ENCODE data around the gene CABP7. TPM values are rescaled to one million over a fixed set of nuclear protein-coding genes. Genes with fewer than 3 reads are reported as not detected.
A peak's percentile ranks its signal among the peaks of the same experiment; 100 is the strongest.

The CABP7 gene
- total RNA-seq, 1 donor from 2014 or later = not detected

- Histone ChIP-seq H3K9me3 (ENCODE audit: control insufficient read depth in 3 of 3, low read length in 3 of 3) (no peaks in the 10 kb centered on the region), H3K4me3 (ENCODE audit: low read length in 3 of 3) (no peak overlapping the region), H3K9ac (ENCODE audit: low read depth in 1 of 3, low read length in 3 of 3) (peak overlapping the region in 1 of 3 donors; percentile 14), H3K27me3 (ENCODE audit: control insufficient read depth in 3 of 3, insufficient read depth in 3 of 3, low read length in 3 of 3) (no peaks in the 10 kb centered on the region), H3K27ac (ENCODE audit: low read depth, low read length) (peak overlapping the region; percentile 23), H3K4me1 (ENCODE audit: control insufficient read depth in 3 of 3, insufficient read depth in 3 of 3, low read length in 3 of 3) (peaks cover 7 to 11% (median 9%) of the 10 kb centered on the region in 3 donors), H3K36me3 (ENCODE audit: control insufficient read depth in 3 of 3, insufficient read depth in 3 of 3, low read length in 3 of 3) (peaks cover 18 to 26% (median 25%) of the 10 kb centered on the region in 3 donors)
Measured at GRCh38 chr22:29733362-29734201, 13.8 kb downstream of the CABP7 start.

- Histone ChIP-seq H3K27ac (ENCODE audit: low read depth, low read length) (no peak overlapping the region), H3K27me3 (ENCODE audit: control insufficient read depth in 3 of 3, insufficient read depth in 3 of 3, low read length in 3 of 3) (no peaks in the 10 kb centered on the region), H3K4me1 (ENCODE audit: control insufficient read depth in 3 of 3, insufficient read depth in 3 of 3, low read length in 3 of 3) (peaks cover 7 to 11% (median 9%) of the 10 kb centered on the region in 3 donors), H3K9me3 (ENCODE audit: control insufficient read depth in 3 of 3, low read length in 3 of 3) (no peaks in the 10 kb centered on the region), H3K4me3 (ENCODE audit: low read length in 3 of 3) (no peak overlapping the region), H3K9ac (ENCODE audit: low read depth in 1 of 3, low read length in 3 of 3) (no peak overlapping the region), H3K36me3 (ENCODE audit: control insufficient read depth in 3 of 3, insufficient read depth in 3 of 3, low read length in 3 of 3) (peaks cover 18 to 32% (median 30%) of the 10 kb centered on the region in 3 donors)
Measured at GRCh38 chr22:29734406-29734805, 14.6 kb downstream of the CABP7 start.

- Histone ChIP-seq H3K27me3 (ENCODE audit: control insufficient read depth in 3 of 3, insufficient read depth in 3 of 3, low read length in 3 of 3) (no peaks in the 10 kb centered on the region), H3K9me3 (ENCODE audit: control insufficient read depth in 3 of 3, low read length in 3 of 3) (no peaks in the 10 kb centered on the region), H3K36me3 (ENCODE audit: control insufficient read depth in 3 of 3, insufficient read depth in 3 of 3, low read length in 3 of 3) (peaks cover 18 to 36% (median 35%) of the 10 kb centered on the region in 3 donors), H3K9ac (ENCODE audit: low read depth in 1 of 3, low read length in 3 of 3) (no peak overlapping the region), H3K4me3 (ENCODE audit: low read length in 3 of 3) (no peak overlapping the region), H3K4me1 (ENCODE audit: control insufficient read depth in 3 of 3, insufficient read depth in 3 of 3, low read length in 3 of 3) (peaks cover 7 to 11% (median 9%) of the 10 kb centered on the region in 3 donors), H3K27ac (ENCODE audit: low read depth, low read length) (no peak overlapping the region)
Measured at GRCh38 chr22:29734838-29735237, 15.0 kb downstream of the CABP7 start.

GRCh38 chr22:29735416-29735815 lies 15.6 kb downstream of the CABP7 start:
- no peak overlapping the region for H3K27ac ChIP-seq (ENCODE audit: low read depth, low read length)
- H3K9me3 ChIP-seq (ENCODE audit: control insufficient read depth in 3 of 3, low read length in 3 of 3) = no peaks in the 10 kb centered on the region
- H3K27me3 ChIP-seq (ENCODE audit: control insufficient read depth in 3 of 3, insufficient read depth in 3 of 3, low read length in 3 of 3) = no peaks in the 10 kb centered on the region
- no peak overlapping the region for H3K9ac ChIP-seq (ENCODE audit: low read depth in 1 of 3, low read length in 3 of 3)
- H3K4me3 ChIP-seq (ENCODE audit: low read length in 3 of 3) = no peak overlapping the region
- peaks cover 7 to 11% (median 9%) of the 10 kb centered on the region in 3 donors for H3K4me1 ChIP-seq (ENCODE audit: control insufficient read depth in 3 of 3, insufficient read depth in 3 of 3, low read length in 3 of 3)
- H3K36me3 ChIP-seq (ENCODE audit: control insufficient read depth in 3 of 3, insufficient read depth in 3 of 3, low read length in 3 of 3) = peaks cover 23 to 42% (median 39%) of the 10 kb centered on the region in 3 donors

- Histone ChIP-seq H3K9me3 (ENCODE audit: control insufficient read depth in 3 of 3, low read length in 3 of 3) (no peaks in the 10 kb centered on the region), H3K36me3 (ENCODE audit: control insufficient read depth in 3 of 3, insufficient read depth in 3 of 3, low read length in 3 of 3) (peaks cover 41 to 52% (median 42%) of the 10 kb centered on the region in 3 donors)
Measured at GRCh38 chr22:29737251-29738117, 17.7 kb downstream of the CABP7 start.

GRCh38 chr22:29738118-29738815 lies 18.5 kb downstream of the CABP7 start:
- Histone ChIP-seq H3K27me3 (ENCODE audit: control insufficient read depth in 3 of 3, insufficient read depth in 3 of 3, low read length in 3 of 3) (no peaks in the 10 kb centered on the region), H3K36me3 (ENCODE audit: control insufficient read depth in 3 of 3, insufficient read depth in 3 of 3, low read length in 3 of 3) (peaks cover 42 to 52% (median 45%) of the 10 kb centered on the region in 3 donors), H3K27ac (ENCODE audit: low read depth, low read length) (no peak overlapping the region)

More at GRCh38 chr22:29737251-29738117, 17.7 kb downstream of the CABP7 start:
- Histone ChIP-seq H3K4me3 (ENCODE audit: low read length in 3 of 3) (no peak overlapping the region), H3K9ac (ENCODE audit: low read depth in 1 of 3, low read length in 3 of 3) (no peak overlapping the region), H3K27me3 (ENCODE audit: control insufficient read depth in 3 of 3, insufficient read depth in 3 of 3, low read length in 3 of 3) (no peaks in the 10 kb centered on the region), H3K4me1 (ENCODE audit: control insufficient read depth in 3 of 3, insufficient read depth in 3 of 3, low read length in 3 of 3) (peaks cover 7 to 11% (median 9%) of the 10 kb centered on the region in 3 donors), H3K27ac (ENCODE audit: low read depth, low read length) (no peak overlapping the region)

GRCh38 chr22:29739346-29739875 lies 19.6 kb downstream of the CABP7 start:
- no peak overlapping the region for H3K27ac ChIP-seq (ENCODE audit: low read depth, low read length)
- H3K36me3 ChIP-seq (ENCODE audit: control insufficient read depth in 3 of 3, insufficient read depth in 3 of 3, low read length in 3 of 3) = peaks cover 40 to 52% (median 42%) of the 10 kb centered on the region in 3 donors
- no peaks in the 10 kb centered on the region for H3K9me3 ChIP-seq (ENCODE audit: control insufficient read depth in 3 of 3, low read length in 3 of 3)
- H3K4me1 ChIP-seq (ENCODE audit: control insufficient read depth in 3 of 3, insufficient read depth in 3 of 3, low read length in 3 of 3) = peaks cover under 1 to 2% (median 1%) of the 10 kb centered on the region in 3 donors
- no peak overlapping the region for H3K4me3 ChIP-seq (ENCODE audit: low read length in 3 of 3)
- no peaks in the 10 kb centered on the region for H3K27me3 ChIP-seq (ENCODE audit: control insufficient read depth in 3 of 3, insufficient read depth in 3 of 3, low read length in 3 of 3)
- H3K9ac ChIP-seq (ENCODE audit: low read depth in 1 of 3, low read length in 3 of 3) = no peak overlapping the region

More at GRCh38 chr22:29738118-29738815, 18.5 kb downstream of the CABP7 start:
- Histone ChIP-seq H3K9ac (ENCODE audit: low read depth in 1 of 3, low read length in 3 of 3) (no peak overlapping the region), H3K9me3 (ENCODE audit: control insufficient read depth in 3 of 3, low read length in 3 of 3) (no peaks in the 10 kb centered on the region), H3K4me1 (ENCODE audit: control insufficient read depth in 3 of 3, insufficient read depth in 3 of 3, low read length in 3 of 3) (peaks cover 7 to 11% (median 9%) of the 10 kb centered on the region in 3 donors), H3K4me3 (ENCODE audit: low read length in 3 of 3) (no peak overlapping the region)

- no peaks in the 10 kb centered on the region for H3K27me3 ChIP-seq (ENCODE audit: control insufficient read depth in 3 of 3, insufficient read depth in 3 of 3, low read length in 3 of 3)
- peaks cover 2 to 10% (median 7%) of the 10 kb centered on the region in 3 donors for H3K4me1 ChIP-seq (ENCODE audit: control insufficient read depth in 3 of 3, insufficient read depth in 3 of 3, low read length in 3 of 3)
- H3K9me3 ChIP-seq (ENCODE audit: control insufficient read depth in 3 of 3, low read length in 3 of 3) = no peaks in the 10 kb centered on the region
- H3K4me3 ChIP-seq (ENCODE audit: low read length in 3 of 3) = no peak overlapping the region
- H3K9ac ChIP-seq (ENCODE audit: low read depth in 1 of 3, low read length in 3 of 3) = no peak overlapping the region
- no peak overlapping the region for H3K27ac ChIP-seq (ENCODE audit: low read depth, low read length)
- H3K36me3 ChIP-seq (ENCODE audit: control insufficient read depth in 3 of 3, insufficient read depth in 3 of 3, low read length in 3 of 3) = peaks cover 40 to 52% (median 42%) of the 10 kb centered on the region in 3 donors
Measured at GRCh38 chr22:29740216-29740615, 20.4 kb downstream of the CABP7 start.

GRCh38 chr22:29741926-29742325 lies 22.1 kb downstream of the CABP7 start:
- Histone ChIP-seq H3K9me3 (ENCODE audit: control insufficient read depth in 3 of 3, low read length in 3 of 3) (no peaks in the 10 kb centered on the region), H3K36me3 (ENCODE audit: control insufficient read depth in 3 of 3, insufficient read depth in 3 of 3, low read length in 3 of 3) (peaks cover 44 to 55% (median 46%) of the 10 kb centered on the region in 3 donors), H3K4me1 (ENCODE audit: control insufficient read depth in 3 of 3, insufficient read depth in 3 of 3, low read length in 3 of 3) (peaks cover 7 to 16% (median 12%) of the 10 kb centered on the region in 3 donors), H3K27me3 (ENCODE audit: control insufficient read depth in 3 of 3, insufficient read depth in 3 of 3, low read length in 3 of 3) (no peaks in the 10 kb centered on the region), H3K4me3 (ENCODE audit: low read length in 3 of 3) (no peak overlapping the region), H3K27ac (ENCODE audit: low read depth, low read length) (no peak overlapping the region), H3K9ac (ENCODE audit: low read depth in 1 of 3, low read length in 3 of 3) (no peak overlapping the region)
